Astrocyte of the cerebellum (primary cell): ENCODE results near the gene CDC42BPA.
"Not testable (repeated sequence)": the region's sequence is repeated elsewhere in the genome, so short reads cannot be mapped to it uniquely, and the experiment has no call there.

Experiments used
- DNase-seq: peaks from one replicate; pipeline ENCODE4 v3.0.0-alpha.2; 2011; ENCODE audit warnings: low read depth
- H3K4me3 ChIP-seq: 2 replicates; pipeline ENCODE4 v1.5.1; 2011; ENCODE audit warnings: mild to moderate bottlenecking, low read depth, low read length, moderate library complexity
- in situ Hi-C: cut with HindIII; loops from 2 replicates; pipeline ENCODE4 v1.10.0; 2017; ENCODE audit warnings: low sequenced_read_pairs
- TF ChIP-seq, protein P1 (sequence below): IDR thresholded peaks from 2 replicates; pipeline ENCODE4 v1.5.1; 2012; ENCODE audit warnings: low read length, low read depth, moderate library complexity, mild to moderate bottlenecking; ENCODE audit errors: missing control alignments

The CDC42BPA gene

GRCh38 chr1:227351443-227351842, 33.2 kb upstream of the CDC42BPA start:
- DNase-seq: no peak
- H3K4me3 ChIP-seq: no peak overlapping the region
- TF ChIP-seq, protein P1, sequence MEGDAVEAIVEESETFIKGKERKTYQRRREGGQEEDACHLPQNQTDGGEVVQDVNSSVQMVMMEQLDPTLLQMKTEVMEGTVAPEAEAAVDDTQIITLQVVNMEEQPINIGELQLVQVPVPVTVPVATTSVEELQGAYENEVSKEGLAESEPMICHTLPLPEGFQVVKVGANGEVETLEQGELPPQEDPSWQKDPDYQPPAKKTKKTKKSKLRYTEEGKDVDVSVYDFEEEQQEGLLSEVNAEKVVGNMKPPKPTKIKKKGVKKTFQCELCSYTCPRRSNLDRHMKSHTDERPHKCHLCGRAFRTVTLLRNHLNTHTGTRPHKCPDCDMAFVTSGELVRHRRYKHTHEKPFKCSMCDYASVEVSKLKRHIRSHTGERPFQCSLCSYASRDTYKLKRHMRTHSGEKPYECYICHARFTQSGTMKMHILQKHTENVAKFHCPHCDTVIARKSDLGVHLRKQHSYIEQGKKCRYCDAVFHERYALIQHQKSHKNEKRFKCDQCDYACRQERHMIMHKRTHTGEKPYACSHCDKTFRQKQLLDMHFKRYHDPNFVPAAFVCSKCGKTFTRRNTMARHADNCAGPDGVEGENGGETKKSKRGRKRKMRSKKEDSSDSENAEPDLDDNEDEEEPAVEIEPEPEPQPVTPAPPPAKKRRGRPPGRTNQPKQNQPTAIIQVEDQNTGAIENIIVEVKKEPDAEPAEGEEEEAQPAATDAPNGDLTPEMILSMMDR: no peak
- in situ Hi-C loops: no loop called here

DNA sequence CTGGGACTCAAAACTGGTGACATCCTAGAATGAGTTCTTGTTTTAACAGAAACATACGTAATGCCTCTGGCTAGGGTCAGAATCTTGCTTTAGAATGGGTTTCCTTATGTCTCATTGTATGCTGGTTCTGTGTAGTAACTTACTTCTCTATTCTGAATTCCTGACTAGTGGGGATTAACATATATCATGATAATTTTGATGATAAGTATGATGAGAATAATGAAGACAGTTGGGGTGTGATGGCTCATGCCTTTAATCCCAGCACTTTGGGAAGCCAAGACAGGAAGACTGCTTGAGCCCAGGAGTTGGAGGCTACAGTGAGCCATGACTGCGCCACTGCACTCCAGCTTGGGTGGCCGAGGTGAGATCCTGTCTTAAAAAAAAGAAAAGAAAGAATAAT, 31.7 kb upstream of the CDC42BPA start:
- in situ Hi-C loops: no loop called here
- H3K4me3 ChIP-seq: no peak overlapping the region
- no peak for DNase-seq
- TF ChIP-seq, protein P1: no peak

DNA sequence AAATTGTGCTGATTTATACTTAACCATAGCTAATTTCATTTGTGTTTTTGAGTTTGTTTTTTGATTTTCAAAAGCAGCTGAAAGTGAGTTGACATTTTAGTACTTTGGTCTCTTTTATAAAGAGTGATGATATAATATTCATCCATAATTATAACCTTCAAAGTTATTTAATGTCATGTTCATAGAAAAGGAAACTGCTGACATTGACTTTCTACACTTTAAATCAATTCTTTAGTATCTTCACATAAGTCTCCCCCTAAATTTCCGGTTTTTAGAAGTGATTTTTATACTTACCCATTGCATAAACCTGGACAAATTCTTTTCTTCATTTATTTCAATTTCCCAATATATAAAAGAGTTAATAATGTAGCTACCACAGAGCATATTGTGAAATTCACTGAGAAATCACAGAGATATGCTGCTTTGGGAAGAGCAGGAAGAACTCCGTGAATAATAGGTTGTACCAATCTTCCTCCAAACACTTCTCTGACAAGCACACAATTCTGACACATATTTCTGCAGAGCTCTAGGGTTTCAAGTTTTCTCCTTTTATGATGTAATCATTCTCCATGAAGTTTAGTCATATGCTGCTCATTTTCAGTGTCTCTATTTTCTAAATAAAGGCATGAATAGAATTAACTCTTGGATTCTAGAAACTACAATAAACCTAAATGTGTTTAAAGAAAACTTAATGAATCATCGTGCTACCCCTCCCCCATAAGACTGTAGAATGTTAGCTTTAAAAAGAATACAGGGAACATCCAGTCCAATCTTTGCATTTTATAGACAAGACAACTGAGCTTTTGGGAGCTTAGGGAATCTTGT, 25.6 kb upstream of the CDC42BPA start:
- TF ChIP-seq, protein P1: no peak
- no peak overlapping the region for H3K4me3 ChIP-seq
- in situ Hi-C loops: no loop called here
- peak; percentile 12 for DNase-seq

DNA sequence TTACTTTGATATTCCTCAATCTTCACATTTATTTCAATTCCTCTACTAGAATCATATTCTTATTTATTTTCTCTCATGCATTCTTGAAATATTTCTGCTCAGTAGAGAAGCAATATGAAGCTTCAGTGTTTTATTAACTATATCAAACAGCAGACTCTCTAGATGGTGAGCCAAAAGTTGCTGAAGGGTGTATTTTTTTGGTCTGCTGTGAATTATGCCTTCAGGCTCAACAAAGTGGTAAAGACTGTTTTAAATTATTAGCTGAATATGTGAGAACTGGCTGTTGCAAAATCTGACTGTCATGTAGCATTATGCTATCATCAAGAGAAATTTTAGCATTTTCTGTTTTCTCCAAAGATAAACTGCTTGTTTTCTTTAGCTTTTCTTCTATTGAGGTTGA, 24.9 kb upstream of the CDC42BPA start:
- no peak for DNase-seq

GRCh38 chr1:227342075-227342829, 24.0 kb upstream of the CDC42BPA start:
- no peak for DNase-seq
- H3K4me3 ChIP-seq: no peak overlapping the region
- in situ Hi-C loops: no loop called here
- TF ChIP-seq, protein P1: no peak

More for the DNA sequence above, 24.9 kb upstream of the CDC42BPA start:
- in situ Hi-C loops: no loop called here
- H3K4me3 ChIP-seq: no peak overlapping the region
- TF ChIP-seq, protein P1: no peak

DNA sequence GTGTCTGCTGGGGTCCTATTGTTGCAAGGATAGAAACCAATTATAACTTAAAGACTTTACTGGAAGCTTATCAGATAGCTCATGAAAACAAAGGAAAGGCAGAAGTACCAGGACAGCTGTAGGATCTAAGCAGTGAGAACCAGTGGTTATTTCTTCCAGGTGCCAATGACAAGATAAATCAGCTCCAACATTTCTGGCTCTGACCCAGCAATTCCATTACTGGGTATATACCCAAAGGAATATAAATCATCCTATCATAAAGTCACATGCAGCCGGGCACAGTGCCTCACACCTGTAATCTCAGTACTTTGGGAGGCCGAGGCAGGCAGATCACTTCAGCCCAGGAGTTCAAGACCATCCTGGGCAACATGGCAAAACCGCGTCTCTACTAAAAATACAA, 17.8 kb upstream of the CDC42BPA start:
- in situ Hi-C loops, H3K4me3 ChIP-seq, DNase-seq: not testable (repeated sequence)
